CD4-positive, alpha-beta T cell treated with Interleukin-17A for 1 hour (primary cell): ENCODE measurements around the gene IFIH1.

Source experiments
- DNase-seq: peaks from one replicate; pipeline ENCODE4 v3.0.0-alpha.2; 2020

The IFIH1 gene

DNA sequence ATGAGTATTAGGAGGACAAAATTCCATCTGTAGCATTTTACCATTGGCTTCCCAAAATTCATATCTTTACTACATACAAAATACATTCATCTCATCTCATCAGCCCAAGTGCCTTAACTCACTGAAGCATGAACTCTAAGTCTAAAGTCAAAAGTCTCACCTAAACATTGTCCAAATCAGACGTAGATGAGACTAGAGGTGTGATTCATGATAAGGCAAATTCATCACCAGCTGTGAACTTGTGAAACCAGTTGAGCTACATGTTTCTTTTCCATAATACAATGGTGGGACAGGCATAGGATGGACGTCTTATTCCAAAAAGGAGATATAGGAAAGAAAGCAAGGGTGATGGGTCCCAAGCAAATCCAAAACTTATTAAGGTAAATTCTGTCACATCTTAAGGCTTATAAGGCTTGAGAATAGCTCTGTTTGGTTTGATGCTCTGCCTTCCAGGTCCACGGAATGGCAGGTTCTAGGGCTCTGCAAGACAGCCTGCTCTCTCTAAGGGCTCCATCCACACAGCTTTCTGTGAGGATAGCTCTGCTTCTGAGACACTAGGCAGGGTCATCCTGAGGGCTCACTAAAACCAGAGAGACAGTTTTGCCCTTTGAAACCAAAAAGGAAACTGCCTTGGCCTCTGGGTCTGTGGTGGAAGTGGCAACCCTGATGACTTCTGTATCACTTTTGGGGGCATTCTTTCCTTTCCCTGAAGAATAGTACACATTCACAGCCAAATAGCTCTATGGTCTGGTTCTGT lies 9.6 kb downstream of the IFIH1 start:
- no peak for DNase-seq

DNA sequence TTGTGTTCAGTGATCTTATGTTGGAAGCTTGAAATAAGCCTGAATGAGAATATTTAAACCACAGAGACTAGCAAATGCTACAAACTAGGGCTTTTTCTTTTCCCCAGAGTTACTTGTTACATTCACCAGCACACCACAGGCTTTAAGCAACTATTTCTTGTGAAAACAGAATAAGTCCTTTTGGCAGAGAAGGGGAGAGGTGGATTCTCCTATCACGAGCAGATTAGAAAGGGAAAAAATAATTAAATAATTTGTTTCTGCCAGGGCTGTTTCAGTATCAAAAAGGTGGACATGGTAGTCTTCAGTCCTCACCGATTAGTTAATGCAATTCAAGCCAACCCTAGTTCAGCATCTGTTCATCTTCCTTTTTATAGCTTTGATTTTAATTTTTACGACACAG lies 12.6 kb downstream of the IFIH1 start:
- no peak for DNase-seq

DNA sequence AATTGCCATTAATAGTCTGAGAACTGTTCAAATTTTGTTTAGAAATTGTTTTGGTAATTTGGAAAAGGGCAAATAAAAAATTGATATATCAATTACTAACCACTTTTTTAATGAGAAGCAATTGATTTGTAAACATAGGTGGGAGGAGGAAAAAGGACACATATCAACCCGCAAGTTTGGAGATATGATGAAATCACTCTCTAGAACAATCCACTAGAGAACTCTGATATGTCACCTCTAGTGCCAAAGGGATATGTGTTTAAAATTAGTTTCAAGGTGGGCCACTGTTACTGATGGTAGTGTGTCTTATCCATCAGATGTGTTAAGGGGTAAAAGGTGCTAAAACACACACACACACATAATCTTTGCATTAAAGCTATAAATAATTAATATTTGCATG lies 16.6 kb downstream of the IFIH1 start:
- no peak for DNase-seq

DNA sequence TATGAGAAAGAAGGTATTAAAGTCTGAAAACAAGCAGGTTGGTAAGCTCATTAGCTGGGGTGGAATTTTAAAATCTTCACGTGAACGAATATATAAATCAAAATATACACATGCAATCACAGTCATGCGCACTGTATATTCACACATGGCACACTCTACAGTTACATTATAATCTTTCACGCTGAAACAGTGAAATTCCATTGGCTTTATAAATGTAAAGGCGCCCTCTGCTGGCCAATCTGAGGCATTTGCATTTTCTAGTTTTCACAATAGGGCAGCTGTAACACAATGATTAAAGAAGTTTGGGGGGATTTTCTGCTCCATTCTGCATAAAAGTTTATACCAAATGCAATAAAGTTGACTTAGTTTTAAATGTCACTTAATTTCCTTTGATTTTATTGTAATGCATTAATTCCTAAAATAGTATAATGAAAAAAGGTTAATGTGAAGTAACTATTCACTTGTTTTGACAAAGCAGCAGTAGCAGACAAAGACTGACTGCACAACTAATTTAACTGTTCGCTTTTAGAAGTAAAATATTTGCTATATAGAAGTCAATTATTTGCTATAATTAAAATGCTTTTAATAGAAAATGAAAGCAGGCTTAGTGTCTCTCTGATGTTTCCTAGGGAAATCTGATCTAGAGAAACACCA lies 17.2 kb downstream of the IFIH1 start:
- peak; percentile 71 for DNase-seq

DNA sequence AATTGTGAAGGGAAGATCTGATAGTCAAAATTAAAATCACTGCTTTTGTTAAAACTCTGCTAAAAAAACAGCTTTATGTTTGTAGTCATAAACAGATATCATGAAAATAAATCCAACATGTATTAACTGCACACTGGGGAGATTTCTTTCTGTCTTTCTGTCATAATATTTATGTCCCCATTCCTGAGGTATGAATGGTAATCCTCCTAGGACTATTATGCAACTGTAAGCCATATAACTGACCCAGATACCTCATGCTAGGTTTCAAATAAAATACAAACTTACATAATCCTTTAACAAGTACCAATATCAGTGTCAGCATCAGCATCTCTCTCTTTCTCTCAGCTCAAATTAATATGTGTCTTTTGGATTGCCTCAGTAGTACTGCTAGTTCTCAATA lies 18.2 kb downstream of the IFIH1 start:
- DNase-seq, result no peak

DNA sequence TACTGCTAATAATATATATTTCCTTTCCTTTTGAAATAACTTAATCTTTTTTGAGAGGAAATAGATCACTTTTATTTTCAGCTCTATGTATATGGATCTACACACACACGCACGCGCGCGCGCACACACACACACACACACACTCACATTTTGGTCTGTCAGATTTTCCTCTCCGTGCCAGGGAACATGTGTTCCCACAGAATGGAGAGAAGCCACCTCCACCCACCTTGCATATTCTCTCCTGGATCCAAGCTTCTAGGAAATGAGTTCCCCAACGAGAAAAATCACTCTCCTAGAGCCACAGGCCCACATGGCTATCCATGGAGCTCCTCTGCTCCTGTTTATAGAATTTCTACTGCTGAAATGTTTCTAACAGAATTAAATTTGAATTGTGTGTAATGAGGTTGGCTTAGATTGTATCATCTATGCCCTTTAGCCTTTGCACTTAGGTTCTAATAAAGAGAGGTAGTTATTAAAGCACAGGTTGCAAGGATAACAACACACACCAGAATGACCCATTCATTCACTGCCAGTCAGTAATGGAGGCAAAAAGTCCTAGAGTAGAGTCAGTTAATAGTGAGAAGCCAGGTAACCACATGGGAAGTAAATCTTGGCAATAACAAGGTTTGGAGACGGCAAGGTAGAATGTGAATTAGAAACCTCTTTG lies 19.7 kb downstream of the IFIH1 start:
- DNase-seq, result no peak

DNA sequence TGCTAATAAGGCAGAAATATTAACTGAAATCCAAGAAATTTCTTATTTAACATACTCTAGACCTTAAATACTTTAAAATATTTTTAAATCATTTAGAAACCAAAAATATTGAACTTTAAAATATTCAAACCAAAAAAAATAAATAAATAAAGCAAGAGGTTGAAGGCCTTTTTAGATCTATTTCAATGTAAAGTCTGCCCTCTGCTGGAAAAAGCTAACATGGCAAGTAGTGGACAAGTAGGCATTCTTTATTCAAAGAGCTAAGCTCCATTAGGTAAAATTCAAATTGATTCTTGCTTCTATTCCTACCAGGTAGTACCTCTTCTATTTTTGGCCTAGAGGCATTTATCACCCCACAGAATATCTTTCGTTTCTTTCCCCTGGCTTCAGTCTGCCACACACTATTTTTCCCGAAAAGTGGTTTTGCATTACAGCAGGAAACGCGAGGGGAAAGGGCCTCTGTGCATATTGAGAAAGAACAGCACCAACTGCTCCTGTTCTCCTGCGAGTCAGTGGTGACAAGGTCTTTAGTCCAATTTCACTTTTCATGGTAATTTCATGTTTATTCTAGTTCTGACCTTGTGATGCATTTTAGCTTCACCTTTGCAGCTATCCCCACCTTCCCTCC lies 20.4 kb downstream of the IFIH1 start:
- peak; percentile 81 for DNase-seq

DNA sequence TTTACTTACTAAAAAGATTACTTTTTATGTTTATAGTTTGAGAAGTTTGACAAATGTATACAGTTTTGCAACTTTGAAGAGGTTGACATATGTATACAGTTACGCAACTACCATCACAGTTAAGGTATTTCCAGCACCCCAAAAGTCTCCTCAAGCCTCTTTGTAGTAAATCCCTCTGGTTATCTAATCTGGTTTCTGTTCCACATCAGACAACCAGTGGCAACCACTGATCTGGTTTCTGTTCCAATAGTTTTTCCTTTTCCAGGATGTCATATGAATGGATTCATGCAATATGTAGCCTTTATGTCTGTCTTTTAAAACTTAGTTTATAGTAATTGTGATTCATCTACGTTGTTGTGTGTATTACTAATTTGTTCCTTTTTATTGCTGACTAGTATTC lies 23.5 kb downstream of the IFIH1 start:
- DNase-seq, result no peak

DNA sequence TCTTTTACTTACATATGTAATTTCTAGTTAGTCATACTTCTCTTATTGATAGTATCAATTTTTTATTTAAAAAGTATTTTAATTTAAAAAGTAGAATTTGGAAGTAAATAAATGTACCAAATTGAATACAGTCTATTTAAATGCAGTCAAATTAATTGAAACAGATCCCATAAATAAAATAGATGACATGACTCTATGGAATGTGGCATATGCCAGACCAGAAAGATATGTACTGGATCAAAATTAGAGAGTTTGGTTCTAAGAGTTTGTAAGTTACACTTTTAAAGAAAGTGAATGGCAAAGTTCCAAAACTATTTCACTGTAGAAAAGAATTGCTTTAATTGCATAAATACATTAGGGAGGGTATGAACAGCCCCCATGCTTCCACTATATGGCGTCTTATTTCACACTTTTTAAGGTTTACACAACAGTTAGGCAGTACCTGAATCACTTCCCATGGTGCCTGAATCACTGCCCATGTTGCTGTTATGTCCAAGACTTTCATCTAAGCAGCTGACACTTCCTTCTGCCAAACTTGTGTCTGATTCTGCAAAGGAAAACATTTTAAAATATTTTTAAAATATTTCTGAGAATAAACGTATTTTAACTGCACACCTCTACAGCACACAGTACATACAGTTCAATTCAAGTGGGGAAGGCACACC lies 25.2 kb downstream of the IFIH1 start:
- DNase-seq, result no peak

DNA sequence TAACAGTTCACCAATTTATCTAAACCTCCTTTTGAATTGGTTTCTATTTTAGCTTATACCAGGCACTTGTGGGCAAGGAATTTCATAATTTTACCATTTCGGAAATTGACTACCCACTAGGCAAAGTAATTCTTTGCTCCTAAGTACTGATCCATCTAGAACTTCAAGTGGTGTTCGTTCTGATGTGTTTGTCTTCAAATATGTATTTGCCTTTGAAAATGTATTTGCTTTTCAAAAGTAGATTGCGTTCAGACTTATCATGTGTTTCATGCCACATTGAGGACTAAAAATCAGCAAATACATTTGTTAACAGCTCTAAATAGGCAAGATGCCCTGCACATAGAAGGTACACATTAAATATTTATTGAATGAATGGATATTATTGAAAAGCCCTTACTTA lies 26.7 kb downstream of the IFIH1 start:
- DNase-seq, result no peak

DNA sequence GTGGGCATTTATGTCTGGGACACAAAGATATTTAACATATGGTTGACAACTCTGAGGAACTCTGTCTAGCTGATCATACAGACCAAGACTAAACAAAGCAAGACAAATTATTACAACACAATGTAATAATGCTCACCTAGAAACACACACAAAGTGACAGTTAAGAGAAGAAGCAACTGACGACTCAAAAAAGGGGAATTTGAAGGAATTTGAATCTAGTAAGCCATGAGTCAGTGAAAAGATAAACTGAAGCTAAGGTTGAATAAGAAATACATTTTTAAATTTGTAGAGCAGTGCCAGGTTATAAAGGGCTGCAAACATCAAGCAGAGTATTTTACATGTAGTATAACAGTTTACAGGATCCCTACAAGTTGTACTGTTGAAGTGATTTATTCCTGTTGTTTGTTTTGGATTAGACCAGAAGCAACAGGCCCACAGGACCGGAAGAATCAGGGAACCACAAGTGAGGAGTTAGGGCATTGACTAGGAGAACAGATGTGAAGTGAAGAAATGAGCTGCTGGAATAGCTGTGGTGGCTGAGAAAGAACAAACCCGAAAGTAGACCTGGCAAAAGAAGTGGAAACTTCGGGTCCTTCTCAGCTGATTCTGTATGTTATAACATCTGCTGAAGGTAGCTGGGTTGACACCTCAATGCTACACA lies 35.6 kb downstream of the IFIH1 start:
- DNase-seq, result no peak

DNA sequence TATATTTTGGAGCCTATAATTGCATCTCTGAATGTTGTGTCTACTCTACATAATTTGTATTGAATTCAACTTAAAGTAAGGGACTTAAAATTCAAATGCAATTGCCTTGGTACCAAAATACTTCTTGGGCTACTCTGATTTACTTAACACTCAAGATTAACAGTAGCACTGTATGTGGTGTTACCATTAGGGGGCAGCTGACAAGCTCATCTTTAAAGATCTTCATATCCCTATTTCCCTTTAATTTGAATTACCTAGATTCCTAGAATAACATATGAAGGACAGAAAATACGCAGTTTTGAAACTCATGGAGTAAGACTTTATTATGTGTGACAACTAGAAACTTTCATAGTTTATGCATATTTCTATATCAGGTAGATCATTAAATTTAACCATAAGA lies 37.8 kb downstream of the IFIH1 start:
- no peak for DNase-seq

DNA sequence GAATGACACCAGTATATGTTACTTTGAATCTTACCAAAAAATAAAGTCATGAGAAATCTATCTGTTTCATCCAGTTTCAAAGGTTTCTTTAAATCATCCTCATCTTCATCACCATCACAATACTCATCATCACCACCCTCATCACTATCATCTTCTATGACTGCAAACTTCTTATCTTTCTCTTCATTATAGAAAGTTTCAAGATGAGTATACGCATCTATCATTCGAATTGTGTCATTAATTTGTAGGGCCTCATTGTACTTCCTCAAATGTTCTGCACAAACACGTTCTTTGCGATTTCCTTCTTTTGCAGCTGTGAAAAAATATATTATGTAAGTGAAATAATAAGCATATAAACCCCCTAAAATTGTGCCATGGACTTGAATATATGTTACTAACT lies 41.1 kb downstream of the IFIH1 start:
- no peak for DNase-seq

DNA sequence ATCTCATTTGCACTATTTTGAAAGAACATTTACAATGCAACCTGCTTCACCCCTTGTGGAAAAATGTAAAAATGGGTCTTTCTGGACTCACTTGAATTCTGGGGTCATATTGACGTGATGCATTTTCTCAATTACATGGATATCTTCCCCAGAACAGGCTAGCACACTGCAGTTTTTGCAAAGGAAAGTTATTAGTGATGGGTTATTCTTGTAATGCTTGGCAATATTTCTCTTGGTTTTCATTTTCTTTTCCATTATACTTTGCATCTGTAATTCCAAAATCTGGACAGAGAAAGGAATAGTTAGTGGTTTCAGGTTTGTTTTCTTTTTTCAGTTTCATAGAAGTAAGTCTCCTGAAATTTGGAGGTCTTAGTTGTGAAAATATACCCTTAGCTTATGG lies 50.5 kb downstream of the IFIH1 start:
- no peak for DNase-seq

DNA sequence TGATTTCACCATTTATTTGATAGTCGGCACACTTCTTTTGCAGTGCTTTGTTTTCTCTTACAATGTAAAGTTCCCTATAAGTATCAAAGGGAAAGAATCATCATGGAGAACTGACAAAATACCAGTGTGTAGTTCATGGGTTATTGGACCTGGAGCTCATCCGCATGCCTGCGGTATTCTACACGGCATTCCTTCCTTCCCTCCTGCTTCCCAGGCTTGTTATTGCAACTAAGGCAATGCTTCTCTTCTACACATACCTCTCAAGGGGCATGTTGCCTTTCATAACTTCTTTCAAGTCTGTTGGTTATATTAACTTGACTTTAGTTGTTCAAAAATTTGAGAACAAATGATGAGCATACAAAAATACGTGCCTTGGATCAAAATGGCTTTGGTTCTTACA lies 51.0 kb downstream of the IFIH1 start:
- no peak for DNase-seq

DNA sequence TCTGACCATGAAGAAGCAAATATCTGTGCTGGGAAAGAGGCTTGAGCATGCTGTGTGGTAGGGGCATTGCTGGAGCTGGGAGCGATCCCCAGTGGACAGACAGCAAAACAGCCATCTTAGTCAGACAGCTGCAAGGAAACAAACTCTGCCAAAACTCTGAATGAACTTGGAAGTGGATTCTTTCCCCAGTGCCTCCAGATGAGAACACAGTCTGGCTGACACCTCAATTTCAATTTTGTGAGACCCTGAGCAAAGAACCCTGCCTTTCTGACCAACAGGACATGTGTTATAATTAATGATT lies 52.1 kb downstream of the IFIH1 start:
- no peak for DNase-seq

DNA sequence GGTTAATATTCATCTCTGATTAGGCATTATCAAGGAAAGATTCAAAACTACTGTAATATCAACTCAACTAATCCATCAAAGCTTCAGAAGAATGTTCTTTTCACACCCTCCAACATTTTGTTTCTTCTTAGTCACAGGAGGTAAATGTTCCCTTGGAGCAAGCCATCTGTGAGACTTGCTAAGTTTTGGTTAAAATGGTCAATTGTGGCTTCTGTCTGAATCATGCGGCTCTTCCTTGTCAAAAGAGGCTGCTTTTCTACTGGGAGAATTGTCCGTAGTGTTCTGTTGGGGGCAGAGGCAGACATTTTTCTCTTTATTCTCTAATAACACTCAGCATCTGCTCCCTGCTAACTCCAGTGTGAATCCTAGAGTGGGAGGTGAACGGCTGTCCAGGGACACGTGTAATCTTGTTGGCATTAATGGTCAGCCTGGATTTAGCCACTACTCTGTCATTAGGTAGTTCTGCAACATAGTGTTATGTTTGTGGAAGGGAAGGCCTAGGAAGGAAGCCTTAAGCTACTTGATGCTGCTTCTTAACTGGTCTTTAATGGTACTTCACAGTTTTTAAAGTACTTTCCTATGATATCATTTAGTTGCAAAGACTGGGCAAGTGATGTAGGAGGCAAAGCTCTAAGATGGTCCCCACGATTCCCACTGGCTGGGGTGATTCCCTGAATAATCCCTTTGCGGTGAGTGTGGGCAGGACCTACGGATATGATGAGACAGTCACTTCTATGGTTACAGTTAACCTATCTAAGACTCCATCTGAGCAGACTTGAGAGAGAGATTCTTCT lies 52.6 kb downstream of the IFIH1 start:
- no peak for DNase-seq

DNA sequence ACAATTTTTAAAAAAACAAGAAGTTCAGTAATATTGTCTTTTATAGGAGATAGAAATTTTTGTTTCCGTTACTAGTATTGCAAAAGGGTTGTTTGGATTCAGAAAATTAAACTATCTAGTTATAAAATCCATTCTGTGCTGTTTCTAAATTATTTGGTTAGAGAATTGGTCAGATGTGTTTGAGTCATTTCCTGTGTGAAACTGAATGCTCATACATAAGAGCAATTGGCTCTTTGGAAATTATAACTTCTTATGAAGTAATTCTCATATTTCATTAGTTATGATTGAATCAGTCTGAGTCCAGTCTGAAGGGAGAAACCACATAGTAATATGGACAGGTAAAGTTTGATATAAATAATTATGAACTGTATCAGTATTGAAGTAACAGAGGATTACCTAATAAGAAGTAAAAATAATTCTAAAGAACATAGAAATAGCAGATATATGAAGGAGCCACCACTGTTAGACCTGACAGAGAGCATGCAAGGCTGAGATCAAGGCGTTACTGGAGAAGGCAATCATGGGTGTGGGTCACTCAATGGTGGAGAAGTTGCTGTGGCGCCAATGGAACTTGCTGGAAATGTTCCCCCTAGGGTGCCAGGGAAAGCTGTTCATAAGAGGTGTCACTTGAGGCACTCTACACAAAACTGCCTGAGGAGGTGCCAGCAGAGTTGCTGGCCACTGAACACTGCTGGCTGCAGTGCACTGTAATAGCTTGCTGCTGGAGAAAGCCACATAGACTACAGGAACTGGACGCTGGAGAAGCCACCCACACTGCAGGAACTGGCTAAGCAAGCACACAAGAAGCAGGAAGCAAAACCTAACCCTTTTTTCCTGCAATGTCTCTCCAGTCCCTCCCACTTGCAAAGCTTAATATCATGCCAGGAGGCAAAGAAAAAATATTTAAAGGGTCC lies 57.2 kb downstream of the IFIH1 start:
- peak; percentile 6 for DNase-seq

DNA sequence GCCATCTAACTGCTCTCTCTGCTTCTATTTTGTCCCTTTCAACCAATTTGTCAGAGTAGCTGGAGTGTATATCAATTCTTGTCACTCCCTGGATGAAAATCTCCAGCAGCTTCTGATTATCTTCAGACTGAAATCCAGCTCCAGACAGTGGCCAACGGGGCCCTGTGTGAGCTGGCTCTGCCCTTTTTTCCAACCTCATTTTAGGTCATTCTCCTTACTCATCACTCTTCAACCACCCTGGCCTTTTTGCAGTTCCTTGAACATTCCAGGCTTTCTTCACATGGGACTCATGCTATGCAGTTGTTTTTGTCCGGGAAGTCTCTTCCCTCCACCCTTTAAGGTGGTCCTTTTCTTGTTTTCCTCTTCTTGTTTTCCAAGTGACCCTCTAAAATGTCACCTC lies 59.8 kb downstream of the IFIH1 start:
- no peak for DNase-seq

DNA sequence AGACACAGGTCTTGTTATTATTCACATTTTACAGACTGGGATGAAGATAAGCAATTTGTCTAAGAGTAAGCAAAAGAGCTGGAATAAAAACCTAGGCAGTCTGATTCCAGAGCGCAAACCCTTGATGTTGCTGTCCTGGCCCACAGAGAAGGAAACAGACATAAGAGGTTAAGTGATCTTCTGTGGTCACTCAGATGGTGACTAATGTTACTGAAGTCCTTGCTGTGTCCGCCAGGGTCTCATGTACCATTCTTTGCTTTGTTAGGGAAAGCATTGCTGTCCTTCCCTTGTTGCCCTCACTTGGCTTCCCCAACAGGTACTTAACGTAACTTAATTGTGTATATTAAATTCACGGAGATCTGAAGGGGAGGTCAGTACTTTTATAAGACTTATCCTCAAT lies 60.3 kb downstream of the IFIH1 start:
- DNase-seq, result no peak

DNA sequence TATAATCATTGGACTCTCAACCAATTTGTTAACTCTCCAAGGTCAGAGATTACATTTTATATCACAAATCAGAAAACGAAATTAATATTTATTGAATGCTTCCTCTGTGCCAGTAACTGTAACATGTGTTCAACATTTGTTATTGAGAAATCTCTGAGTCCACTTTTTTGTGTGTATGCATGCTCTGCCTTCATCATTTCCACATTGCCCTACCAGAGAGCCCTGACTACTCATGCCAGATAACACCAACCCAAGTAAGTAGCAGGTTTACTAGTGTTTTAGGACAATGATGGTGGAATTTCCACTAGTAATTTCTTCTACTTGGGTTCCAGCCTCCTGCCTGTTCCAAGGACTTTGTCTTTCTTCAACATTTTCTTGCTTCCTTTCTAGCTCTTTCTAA lies 61.1 kb downstream of the IFIH1 start:
- DNase-seq, result no peak
